OCI-LY3 (cell line): ENCODE data around the gene SLC6A4.

Source experiments
- CTCF ChIP-seq: fragments of 200-600, 300-600 bp; sonication (generic); IDR thresholded peaks from 2 replicates; pipeline ENCODE4 v1.5.1; 2014; ENCODE audit warnings: antibody characterized with exemption, low read length, low read depth
- EZH2phosphoT487 ChIP-seq: fragments of 200-600 bp; shearing (Covaris generic); IDR thresholded peaks from 2 replicates; pipeline ENCODE4 v1.6.1; 2018; ENCODE audit warnings: antibody characterized with exemption, mixed run types, low read depth

GRCh38 chr17:30197416-30197815 lies 38.1 kb downstream of the SLC6A4 start:
- no peak for TF ChIP-seq CTCF
- TF ChIP-seq EZH2phosphoT487: no peak
